H1 (cell line): ENCODE data around the gene TGM3. TPM values are rescaled to one million over a fixed set of nuclear protein-coding genes. Genes with fewer than 3 reads are reported as not detected.

Source experiments
- ATF3 ChIP-seq: IDR thresholded peaks from 2 replicates; pipeline ENCODE4 v1.6.1; 2011; ENCODE audit warnings: low read depth, mild to moderate bottlenecking, low read length; ENCODE audit not compliant: insufficient read depth
- CBX8 ChIP-seq: fragments of 300-800, 300-1000 bp; sonication (generic); IDR thresholded peaks from 2 replicates; pipeline ENCODE4 v1.7.1; 2016; ENCODE audit warnings: low read depth, low read length, borderline replicate concordance
- CHD7 ChIP-seq: fragments of 300-600 bp; sonication (generic); IDR thresholded peaks from 2 replicates; pipeline ENCODE4 v1.7.1; 2012; ENCODE audit warnings: low read length, moderate library complexity, mild to moderate bottlenecking, inconsistent platforms; ENCODE audit not compliant: insufficient replicate concordance
- EZH2 ChIP-seq: fragments of 200-600 bp; sonication (generic); IDR thresholded peaks from 2 replicates; pipeline ENCODE4 v1.7.1; 2012; ENCODE audit warnings: low read depth, mild to moderate bottlenecking, moderate library complexity, low read length, inconsistent platforms; ENCODE audit not compliant: severe bottlenecking
- KDM5A ChIP-seq: fragments of 200-600 bp; IDR thresholded peaks from 2 replicates; pipeline ENCODE4 v1.7.1; 2012; ENCODE audit warnings: mild to moderate bottlenecking, low read length, inconsistent platforms, mixed read lengths
- RAD21 ChIP-seq, 2 experiments: IDR thresholded peaks in 1 of 2; conservative IDR thresholded peaks in 1 of 2; 2 replicates each; pipeline ENCODE4 v1.6.1; 2011; ENCODE audit warnings: low read depth in 2 of 2, low read length in 2 of 2, improper control_type of control experiment in 1 of 2, inconsistent platforms in 1 of 2, mild to moderate bottlenecking in 1 of 2, moderate library complexity in 1 of 2
- RFX5 ChIP-seq: IDR thresholded peaks from 2 replicates; pipeline ENCODE4 v1.6.1; 2011; ENCODE audit warnings: low read depth, low read length, improper control_type of control experiment, borderline replicate concordance
- RNF2 ChIP-seq: fragments of 200-900, 300-1000 bp; sonication (generic); IDR thresholded peaks from 2 replicates; pipeline ENCODE4 v1.7.1; 2016; ENCODE audit warnings: borderline replicate concordance, low read depth, mild to moderate bottlenecking, antibody characterized with exemption, low read length; ENCODE audit not compliant: poor library complexity, severe bottlenecking; ENCODE audit errors: missing control alignments
- SIRT6 ChIP-seq: IDR thresholded peaks from one replicate; pipeline ENCODE4 v1.7.1; 2012; ENCODE audit warnings: low read length, inconsistent platforms
- SIX5 ChIP-seq: IDR thresholded peaks from 2 replicates; pipeline ENCODE4 v1.6.1; 2011; ENCODE audit warnings: mild to moderate bottlenecking, low read depth, low read length
- TEAD4 ChIP-seq: IDR thresholded peaks from 2 replicates; pipeline ENCODE4 v1.6.1; 2012; ENCODE audit warnings: low read depth, low read length, inconsistent platforms, mixed read lengths
- polyA plus RNA-seq, 7 experiments: library from polyadenylated mRNA; depleted of rRNA in 3 of 7; stranded (reverse) in 5 of 7; unstranded in 2 of 7; fragments of >200 nt in 5 of 7; fragments of 200-250 nt in 2 of 7; gene quantifications; 1 replicate in 5 of 7; 2 replicates in 1 of 7; 4 replicates in 1 of 7; pipeline versions ENCODE4 v1.2.1 to v1.2.3, GENCODE V29; 2011 to 2013; ENCODE audit warnings: missing spikeins in 2 of 7, mixed read lengths in 2 of 7
- total RNA-seq: library from RNA; stranded (reverse); fragmentation: NEBNext Ultra II Directional; extraction: Animal tissue kit (Norgen Biotek cat#: 25700); gene quantifications from 2 replicates; pipeline ENCODE4 v1.2.1, GENCODE V29; 2021

TGM3 gene
- total and polyA plus RNA-seq, 2 of the 8 experiments (the other 6 are each of a cell fraction or from before 2014, with no cell fraction given) = 0.12 TPM; not detected in 1

- no peak for TF ChIP-seq CHD7
- TF ChIP-seq ATF3 = no peak
- TF ChIP-seq RAD21 (IDR thresholded peaks at IDR 0.05 in 1 of 2, conservative IDR thresholded peaks at IDR 0.05 in 1 of 2; ENCODE audit: low read depth in 2 of 2, low read length in 2 of 2) = no peak
- no peak for TF ChIP-seq KDM5A
- TF ChIP-seq SIX5 = no peak
- no peak for TF ChIP-seq CBX8
- no peak for TF ChIP-seq RNF2
- TF ChIP-seq TEAD4 = no peak
- no peak for TF ChIP-seq RFX5
- no peak for TF ChIP-seq SIRT6
- TF ChIP-seq EZH2 = no peak
Measured at GRCh38 chr20:2293486-2293885, 2.3 kb upstream of the TGM3 start (continued).
